GM23248 (cell line): ENCODE data around the gene CPEB3.

ENCODE experiments used
- EZH2 ChIP-seq: fragments of 200-600 bp; sonication (generic); IDR thresholded peaks from 2 replicates; pipeline ENCODE4 v1.6.1; 2018; ENCODE audit warnings: antibody characterized with exemption, mild to moderate bottlenecking; ENCODE audit not compliant: insufficient read depth, poor library complexity, severe bottlenecking
- EZH2phosphoT487 ChIP-seq: fragments of 200-600 bp; sonication (generic); IDR thresholded peaks from 2 replicates; pipeline ENCODE4 v1.6.1; 2018; ENCODE audit warnings: antibody characterized with exemption, moderate library complexity, mild to moderate bottlenecking, low read depth; ENCODE audit not compliant: insufficient read depth

DNA sequence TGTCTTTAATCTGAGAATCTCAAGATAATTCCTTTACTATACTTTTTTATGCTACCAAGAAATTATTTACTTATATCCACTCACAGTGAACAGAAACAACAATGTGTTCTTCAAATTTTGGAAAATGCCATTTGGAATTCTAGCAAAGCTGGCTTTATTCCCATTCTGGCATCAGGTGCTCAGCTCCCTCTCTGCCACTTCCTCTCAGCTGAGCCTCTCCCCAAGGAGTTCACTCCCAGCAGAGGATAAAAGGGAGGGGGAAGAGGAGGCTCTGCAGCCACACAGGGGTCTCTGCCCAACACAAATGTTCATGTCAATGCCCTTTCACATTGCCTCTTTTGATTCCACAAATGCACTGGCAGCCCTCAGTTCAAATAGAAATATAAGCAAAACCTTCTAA, 116.9 kb downstream of the CPEB3 start:
- TF ChIP-seq EZH2: no peak
- no peak for TF ChIP-seq EZH2phosphoT487
